PC-3 (cell line): Measurements from ENCODE around the gene SEC22C. TPM values are rescaled to one million over a fixed set of nuclear protein-coding genes. Genes with fewer than 3 reads are reported as not detected.

Experiments
- ATAC-seq: fragments of 200-7000 bp; cut with Tn5 transposase; 2 replicates; pipeline ENCODE4 v1.9.1; 2020; ENCODE audit warnings: mild to moderate bottlenecking, moderate library complexity
- BruUV-seq: library from RNA; stranded (reverse); fragments of 400-500 nt; replicated peaks from 2 replicates; lab custom pipeline; 2021; lab: Mats Ljungman, UMichigan
- CTCF ChIA-PET: fragments of 300-600 bp; sonication (Branson Sonifier 250); formaldehyde crosslinking; loops from one replicate; lab custom pipeline; 2022; ENCODE audit warnings: antibody characterized with exemption; lab: Charles Lee
- POLR2A ChIA-PET: fragments of 300-600 bp; sonication (Branson Sonifier 250); formaldehyde crosslinking; loops from one replicate; lab custom pipeline; 2022; ENCODE audit warnings: antibody characterized with exemption; ENCODE audit not compliant: unreplicated experiment; lab: Charles Lee
- DNase-seq: peaks from one replicate; pipeline ENCODE4 v3.0.0-alpha.2; 2015
- H2AFZ ChIP-seq: fragments of 300-600 bp; sonication (generic); 2 replicates; pipeline ENCODE4 v1.6.0; 2016; ENCODE audit warnings: antibody characterized with exemption, low read length
- H3F3A ChIP-seq: fragments of 300-600 bp; sonication (generic); one replicate; pipeline ENCODE4 v1.6.0; 2017; ENCODE audit warnings: antibody characterized with exemption, low read length, control low read depth, mild to moderate bottlenecking; ENCODE audit not compliant: unreplicated experiment
- H3K27ac ChIP-seq: fragments of 300-600 bp; sonication (generic); 2 replicates; pipeline ENCODE4 v1.5.1; 2016; ENCODE audit warnings: mild to moderate bottlenecking, low read length
- H3K27me3 ChIP-seq: fragments of 300-600 bp; sonication (generic); 2 replicates; pipeline ENCODE4 v1.6.1; 2016; ENCODE audit warnings: low read length, mixed read lengths
- H3K36me3 ChIP-seq: fragments of 300-600 bp; sonication (generic); 2 replicates; pipeline ENCODE4 v1.6.1; 2016; ENCODE audit warnings: low read depth, mixed run types, low read length, mixed read lengths
- H3K4me1 ChIP-seq: fragments of 300-600 bp; sonication (generic); 2 replicates; pipeline ENCODE4 v1.5.1; 2016; ENCODE audit warnings: low read length; ENCODE audit not compliant: insufficient read depth
- H3K4me2 ChIP-seq: fragments of 300-600 bp; sonication (generic); 2 replicates; pipeline ENCODE4 v1.6.0; 2016; ENCODE audit warnings: low read length
- H3K4me3 ChIP-seq: fragments of 300-600 bp; sonication (generic); 2 replicates; pipeline ENCODE4 v1.5.1; 2016; ENCODE audit warnings: mild to moderate bottlenecking, low read length, mixed read lengths
- H3K79me2 ChIP-seq: fragments of 300-600 bp; sonication (generic); 2 replicates; pipeline ENCODE4 v1.6.1; 2017; ENCODE audit warnings: low read length, mixed read lengths
- H3K9ac ChIP-seq: fragments of 300-600 bp; sonication (generic); 2 replicates; pipeline ENCODE4 v1.6.0; 2016; ENCODE audit warnings: mild to moderate bottlenecking, low read length
- H3K9me2 ChIP-seq: fragments of 300-600 bp; sonication (generic); replicated peaks from 2 replicates; pipeline ENCODE4 v1.6.1; 2016; ENCODE audit warnings: mixed run types, low read length, mixed read lengths
- H3K9me3 ChIP-seq: fragments of 300-600 bp; sonication (generic); 2 replicates; pipeline ENCODE4 v1.6.1; 2016; ENCODE audit warnings: low read length, mixed read lengths
- H4K20me1 ChIP-seq: fragments of 300-600 bp; sonication (generic); 2 replicates; pipeline ENCODE4 v1.6.1; 2016; ENCODE audit warnings: low read length, mixed read lengths
- CTCF ChIP-seq: fragments of 300-600 bp; sonication (generic); conservative IDR thresholded peaks from 2 replicates; pipeline ENCODE4 v1.5.1; 2017; ENCODE audit warnings: antibody characterized with exemption, low read depth, mild to moderate bottlenecking, low read length
- EZH2 ChIP-seq: fragments of 300-600 bp; sonication (generic); IDR thresholded peaks from one replicate; pipeline ENCODE4 v1.6.1; 2017; ENCODE audit warnings: antibody characterized with exemption, mild to moderate bottlenecking, low read length; ENCODE audit not compliant: unreplicated experiment
- EZH2phosphoT487 ChIP-seq: fragments of 300-600 bp; sonication (generic); IDR thresholded peaks from 2 replicates; pipeline ENCODE4 v1.6.1; 2018; ENCODE audit warnings: mild to moderate bottlenecking, antibody characterized with exemption, low read length, borderline replicate concordance
- intact Hi-C: fragments of 100-400 bp; cut with micrococcal nuclease; formaldehyde crosslinking; loops from 2 replicates; pipeline ENCODE4 v1.9.0; 2023
- total RNA-seq: library from RNA; depleted of rRNA; stranded (reverse); fragments of >200 nt; gene quantifications from 2 replicates; pipeline ENCODE4 v1.2.3, GENCODE V29; 2014

Gene SEC22C
- total RNA-seq, 1 experiment from 2014 or later, result 63.3 TPM

GRCh38 chr3:42525736-42526345 lies 55.9 kb downstream of the SEC22C start:
- CTCF ChIA-PET, result no interaction called here
- no peaks in the 10 kb centered on the region for H3K79me2 ChIP-seq
- TF ChIP-seq EZH2 (no peak), CTCF (no peak), EZH2phosphoT487 (no peak)
- no peak overlapping the region for H3K4me2 ChIP-seq
- DNase-seq (no peak), ATAC-seq (no peak)
- no peaks in the 10 kb centered on the region for H3K9me2 ChIP-seq
- H3K9me3 ChIP-seq, result no peaks in the 10 kb centered on the region
- BruUV-seq, result no TSS peak
- no peaks in the 10 kb centered on the region for H3K4me1 ChIP-seq
- no peak overlapping the region for H2AFZ ChIP-seq
- H4K20me1 ChIP-seq, result no peaks in the 10 kb centered on the region
- POLR2A ChIA-PET, result no interaction called here
- H3K27me3 ChIP-seq, result no peaks in the 10 kb centered on the region
- intact Hi-C loops, result no loop called here
- no peak overlapping the region for H3K27ac ChIP-seq
- no peaks in the 10 kb centered on the region for H3K36me3 ChIP-seq
- no peak overlapping the region for H3K9ac ChIP-seq
- H3K4me3 ChIP-seq, result no peak overlapping the region
- H3F3A ChIP-seq, result no peaks in the 10 kb centered on the region

- Histone ChIP-seq H3K36me3 (no peaks in the 10 kb centered on the region), H3K9me3 (no peaks in the 10 kb centered on the region), H3F3A (no peaks in the 10 kb centered on the region), H3K27me3 (no peaks in the 10 kb centered on the region), H3K4me1 (no peaks in the 10 kb centered on the region), H3K4me2 (no peak overlapping the region), H2AFZ (no peak overlapping the region), H3K79me2 (no peaks in the 10 kb centered on the region), H4K20me1 (no peaks in the 10 kb centered on the region), H3K9ac (no peak overlapping the region), H3K27ac (no peak overlapping the region), H3K4me3 (no peak overlapping the region), H3K9me2 (no peaks in the 10 kb centered on the region)
- no peak for DNase-seq
- BruUV-seq, result no TSS peak
- intact Hi-C loops, result no loop called here
- no peak for TF ChIP-seq EZH2
- TF ChIP-seq EZH2phosphoT487, result no peak
- TF ChIP-seq CTCF, result no peak
- no peak for ATAC-seq
- ChIA-PET POLR2A (no interaction called here), CTCF (no interaction called here)
Measured at GRCh38 chr3:42525212-42525611, 56.6 kb downstream of the SEC22C start.

GRCh38 chr3:42524751-42525150 lies 57.0 kb downstream of the SEC22C start:
- Histone ChIP-seq H3K4me3 (no peak overlapping the region), H3K4me1 (no peaks in the 10 kb centered on the region), H3F3A (no peaks in the 10 kb centered on the region), H3K27me3 (no peaks in the 10 kb centered on the region), H3K79me2 (no peaks in the 10 kb centered on the region), H3K9me2 (no peaks in the 10 kb centered on the region), H3K36me3 (no peaks in the 10 kb centered on the region), H3K4me2 (no peak overlapping the region), H3K9me3 (no peaks in the 10 kb centered on the region), H2AFZ (no peak overlapping the region), H3K9ac (no peak overlapping the region), H4K20me1 (no peaks in the 10 kb centered on the region), H3K27ac (no peak overlapping the region)
- DNase-seq (no peak), ATAC-seq (no peak)
- TF ChIP-seq EZH2phosphoT487 (no peak), CTCF (no peak), EZH2 (no peak)
- no TSS peak for BruUV-seq
- ChIA-PET CTCF (no interaction called here), POLR2A (no interaction called here)
- intact Hi-C loops, result no loop called here
